Gastroesophageal sphincter (tissue), 3 donors: Measurements from ENCODE around the gene PRR23C.

Experiments
- CTCF ChIP-seq, 4 experiments: fragments of 200-600 bp in 2 of 4; fragments of 450-650 bp in 2 of 4; sonication (generic) in 1 of 4; IDR thresholded peaks; one replicate each; pipeline ENCODE4 v1.5.1; 2017 to 2019; ENCODE audit warnings: antibody characterized with exemption in 4 of 4, mild to moderate bottlenecking in 2 of 4, moderate library complexity in 2 of 4
- EP300 ChIP-seq: sonication (generic); formaldehyde crosslinking; IDR thresholded peaks from one replicate; pipeline ENCODE4 v1.6.1; 2017; ENCODE audit warnings: antibody characterized with exemption, mild to moderate bottlenecking
- POLR2A ChIP-seq, 2 donors: fragments of 450-650 bp; IDR thresholded peaks; one replicate each; pipeline ENCODE4 v1.6.1; 2017; ENCODE audit warnings: antibody characterized with exemption in 2 of 2, mild to moderate bottlenecking in 2 of 2, moderate library complexity in 1 of 2
- POLR2AphosphoS5 ChIP-seq: sonication (generic); formaldehyde crosslinking; IDR thresholded peaks from one replicate; pipeline ENCODE4 v1.6.1; 2017; ENCODE audit warnings: antibody characterized with exemption

GRCh38 chr3:139087621-139088020, 42.9 kb upstream of the PRR23C start:
- TF ChIP-seq CTCF (IDR thresholded peaks at IDR 0.05) (no peak), EP300 (no peak), POLR2AphosphoS5 (no peak), POLR2A (IDR thresholded peaks at IDR 0.05) (no peak)
